Activated CD8-positive, alpha-beta memory T cell treated with anti-CD3 and anti-CD28 coated beads, Interleukin-2, amount 50 U/mL, for 24 hours (primary cell): ENCODE data around the gene ATP6V1C2.

Experiments
- DNase-seq: peaks from one replicate; pipeline ENCODE4 v3.0.0-alpha.2; 2020; ENCODE audit errors: extremely low read depth

The ATP6V1C2 gene, protein sequence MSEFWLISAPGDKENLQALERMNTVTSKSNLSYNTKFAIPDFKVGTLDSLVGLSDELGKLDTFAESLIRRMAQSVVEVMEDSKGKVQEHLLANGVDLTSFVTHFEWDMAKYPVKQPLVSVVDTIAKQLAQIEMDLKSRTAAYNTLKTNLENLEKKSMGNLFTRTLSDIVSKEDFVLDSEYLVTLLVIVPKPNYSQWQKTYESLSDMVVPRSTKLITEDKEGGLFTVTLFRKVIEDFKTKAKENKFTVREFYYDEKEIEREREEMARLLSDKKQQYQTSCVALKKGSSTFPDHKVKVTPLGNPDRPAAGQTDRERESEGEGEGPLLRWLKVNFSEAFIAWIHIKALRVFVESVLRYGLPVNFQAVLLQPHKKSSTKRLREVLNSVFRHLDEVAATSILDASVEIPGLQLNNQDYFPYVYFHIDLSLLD

DNA sequence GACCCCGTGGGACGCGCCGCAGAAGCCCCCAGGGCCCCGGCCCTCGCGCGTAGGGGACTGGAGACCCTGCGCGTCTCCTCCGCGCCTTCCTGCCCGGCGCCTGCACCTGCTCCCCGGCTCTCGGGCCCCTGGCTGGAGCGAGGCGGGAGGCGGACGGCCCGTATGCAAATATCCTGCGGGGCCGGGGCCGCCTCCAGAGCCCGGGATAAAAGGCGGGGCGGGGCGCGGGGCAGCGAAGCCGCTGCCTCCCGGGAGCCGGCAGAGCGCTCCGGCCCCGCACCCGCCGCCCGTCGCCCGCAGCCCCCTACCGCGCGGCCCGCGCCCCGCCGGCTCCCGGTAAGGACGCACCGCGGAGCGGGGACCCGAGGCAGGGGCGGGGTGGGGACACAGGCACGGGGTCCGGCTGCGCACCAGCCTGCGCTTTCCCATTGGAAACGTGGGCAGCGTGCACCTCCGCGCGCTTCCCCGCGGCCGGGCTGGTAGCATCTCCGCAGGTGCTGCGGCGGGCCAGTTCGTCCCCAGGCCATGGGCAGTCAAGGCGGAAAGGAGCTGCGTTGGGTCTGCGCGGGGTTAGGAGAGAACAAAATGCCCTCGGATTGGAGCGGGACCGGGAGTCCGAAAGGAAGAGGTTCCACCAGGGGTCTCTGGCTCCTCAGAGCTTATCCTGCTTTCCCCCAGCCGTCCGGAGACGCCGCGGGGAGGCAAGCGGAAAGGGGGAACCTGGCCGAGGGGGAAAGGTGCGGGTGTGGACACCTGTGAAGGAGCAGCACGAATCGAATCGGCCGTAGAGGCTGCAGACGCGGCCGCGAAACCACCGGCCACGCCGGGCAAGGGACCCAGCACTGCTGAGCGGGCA lies at the start of gene ATP6V1C2:
Gene ATP6V1C2 (plus strand): TSS at position 235 of the 856 bp plus-strand sequence. CDS start 1,220 bp downstream, outside the sequence.
- no peak for DNase-seq

DNA sequence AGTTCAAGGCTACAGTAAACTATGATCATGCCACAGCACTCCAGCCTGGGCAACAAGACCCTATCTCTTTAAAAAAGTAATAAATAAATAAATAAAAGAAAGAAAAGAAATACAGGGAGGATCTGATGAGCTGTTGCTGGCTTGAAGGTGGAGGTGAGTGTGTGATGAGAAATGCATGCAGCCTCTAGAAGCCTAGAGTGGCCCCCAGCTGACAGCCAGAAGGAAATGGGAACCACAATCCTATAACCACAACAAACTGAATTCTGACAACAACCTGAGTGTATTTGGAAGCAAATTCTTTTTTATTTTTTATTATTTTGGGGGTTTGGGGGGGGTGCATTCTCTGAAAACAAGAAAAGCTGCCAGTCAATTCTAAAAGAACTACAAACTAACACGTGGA lies 46.3 kb upstream of the ATP6V1C2 start:
- no peak for DNase-seq

DNA sequence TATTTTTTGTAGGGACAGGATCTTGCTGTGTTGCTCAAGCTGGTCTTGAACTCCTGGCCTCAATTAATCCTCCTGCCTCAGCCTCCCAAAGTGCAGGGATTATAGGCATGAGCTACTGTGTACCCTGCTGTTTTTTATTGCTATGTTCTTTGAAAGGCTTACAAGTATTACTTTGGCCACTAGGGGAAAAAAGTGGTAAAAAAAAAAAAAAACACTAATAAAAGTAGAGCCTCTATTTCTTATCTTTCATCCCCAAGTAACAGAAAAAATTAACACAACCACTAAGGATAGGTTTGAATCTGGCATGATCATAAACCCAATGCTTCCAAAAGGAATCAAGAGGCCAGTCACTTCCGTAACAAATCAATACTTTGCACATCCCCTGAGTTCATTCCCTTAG lies 43.2 kb upstream of the ATP6V1C2 start:
- no peak for DNase-seq

DNA sequence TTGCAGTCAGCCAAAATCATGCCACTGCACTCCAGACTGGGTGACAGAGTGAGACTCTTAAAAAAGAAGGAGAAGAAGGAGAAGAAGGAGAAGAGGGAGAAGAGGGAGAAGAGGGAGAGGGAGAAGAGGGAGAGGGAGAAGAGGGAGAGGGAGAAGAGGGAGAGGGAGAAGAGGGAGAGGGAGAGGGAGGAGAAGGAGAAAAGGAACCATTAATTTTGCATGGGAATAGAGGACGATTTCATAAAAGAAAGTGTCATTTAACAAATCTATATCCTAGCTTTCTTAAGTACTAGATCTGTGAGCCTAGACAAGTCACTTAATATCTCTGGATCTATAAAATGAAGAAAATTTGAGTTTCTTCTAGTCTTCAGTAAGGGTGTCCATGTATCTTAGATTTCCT lies 41.2 kb upstream of the ATP6V1C2 start:
- DNase-seq, result no peak

DNA sequence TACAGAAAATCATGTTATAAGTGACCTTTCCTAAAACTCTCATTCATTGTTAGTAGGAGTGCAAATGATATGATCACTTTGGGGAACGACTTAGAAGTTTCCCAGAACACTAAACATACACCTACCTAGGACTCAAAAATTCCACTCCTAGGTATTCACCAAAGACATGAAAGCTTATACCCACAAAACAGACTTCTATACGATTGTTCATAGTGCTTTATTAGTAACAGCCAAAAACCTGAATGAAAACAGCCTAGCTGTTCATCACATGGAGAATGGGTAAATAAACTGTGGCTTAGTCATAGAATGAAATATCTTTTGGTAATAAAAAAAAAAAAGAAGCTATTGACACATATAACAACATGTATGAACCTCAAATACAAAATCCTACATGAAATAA lies 40.5 kb upstream of the ATP6V1C2 start:
- DNase-seq, result no peak

DNA sequence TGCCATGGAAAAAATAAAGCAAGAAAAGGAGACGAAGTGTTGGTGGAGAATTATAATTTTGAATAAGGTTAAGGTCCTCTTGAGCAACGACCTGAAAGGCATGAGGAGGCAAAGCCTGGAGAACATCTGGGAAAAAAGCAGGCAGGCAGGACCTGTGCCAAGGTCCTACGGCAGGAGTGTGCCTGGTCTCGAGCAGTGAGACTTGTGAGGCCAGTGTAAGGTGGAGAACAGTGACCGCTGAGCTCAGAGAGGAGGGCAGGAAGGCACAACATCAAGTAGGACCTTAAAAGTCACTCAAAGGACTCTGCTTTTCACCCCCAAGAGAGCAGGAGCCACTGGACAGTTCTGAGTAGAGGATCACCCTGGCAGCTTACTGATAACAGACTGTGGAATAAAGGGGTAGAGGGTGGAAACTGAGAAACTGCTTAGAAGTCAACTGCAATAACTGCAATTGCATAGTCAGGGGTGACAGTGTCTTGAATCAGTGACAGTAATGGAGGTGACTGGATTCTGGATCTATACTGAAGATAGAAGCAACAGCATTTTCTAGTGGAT lies 35.2 kb upstream of the ATP6V1C2 start:
- no peak for DNase-seq

DNA sequence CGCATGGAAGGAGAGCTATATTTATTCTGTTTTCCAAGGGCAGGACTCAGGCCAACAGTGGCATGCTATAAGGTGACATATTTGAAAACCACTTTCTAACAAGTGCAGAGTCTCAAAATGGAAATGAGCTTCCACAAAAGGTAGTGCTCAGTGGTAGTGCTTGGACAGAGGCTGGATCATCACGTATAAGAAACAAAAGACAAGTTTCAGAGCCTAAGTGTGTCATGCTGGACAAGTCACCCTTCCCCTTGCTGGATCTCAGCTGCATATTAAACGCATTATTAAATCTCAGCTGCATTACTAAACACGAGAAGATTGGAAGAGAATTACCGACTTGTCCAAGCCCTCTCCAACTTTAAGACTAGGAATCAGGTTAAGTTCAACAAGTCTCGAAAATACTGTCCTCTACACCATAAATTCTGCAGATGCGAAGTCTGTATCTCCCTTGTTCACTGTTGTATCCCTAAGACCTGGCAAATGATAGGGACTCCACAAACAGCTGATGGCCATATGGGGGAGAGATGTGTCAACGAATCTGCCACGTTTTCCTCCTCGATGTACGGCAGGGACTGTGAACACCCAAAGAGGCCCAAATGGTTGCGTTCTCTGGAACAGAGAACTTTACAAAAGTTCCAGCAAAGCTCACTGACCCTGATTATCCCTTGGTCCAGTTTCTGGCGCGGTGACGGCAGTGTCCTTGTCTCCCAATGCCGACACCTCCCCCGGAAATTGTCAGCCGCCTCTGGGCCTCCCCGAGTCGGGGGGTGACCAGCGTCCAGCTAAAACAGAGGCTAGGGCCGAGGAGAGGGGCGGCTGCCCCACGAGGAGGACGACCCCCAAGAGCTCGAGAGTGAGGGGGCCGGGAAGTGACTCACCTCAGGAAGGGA lies 32.3 kb upstream of the ATP6V1C2 start:
- no peak for DNase-seq

DNA sequence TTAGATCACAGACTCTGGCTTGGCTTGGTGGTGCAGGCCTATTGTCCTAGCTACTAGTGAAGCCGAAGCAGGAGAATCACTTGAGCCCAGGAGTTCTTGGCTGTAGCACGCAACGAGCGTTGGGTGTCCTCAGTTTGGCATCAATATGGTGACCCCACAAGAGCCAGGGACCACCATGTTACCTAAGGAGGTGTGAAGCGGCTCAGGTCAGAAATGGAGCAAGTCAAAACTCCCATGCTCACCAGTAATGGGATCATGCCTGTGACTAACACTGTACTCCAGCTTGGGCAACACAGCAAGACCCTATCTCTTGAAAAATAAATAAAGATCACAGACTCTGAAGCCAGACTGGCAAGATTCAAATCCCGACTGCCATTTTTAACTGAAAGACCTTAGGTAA lies 29.9 kb upstream of the ATP6V1C2 start:
- no peak for DNase-seq

DNA sequence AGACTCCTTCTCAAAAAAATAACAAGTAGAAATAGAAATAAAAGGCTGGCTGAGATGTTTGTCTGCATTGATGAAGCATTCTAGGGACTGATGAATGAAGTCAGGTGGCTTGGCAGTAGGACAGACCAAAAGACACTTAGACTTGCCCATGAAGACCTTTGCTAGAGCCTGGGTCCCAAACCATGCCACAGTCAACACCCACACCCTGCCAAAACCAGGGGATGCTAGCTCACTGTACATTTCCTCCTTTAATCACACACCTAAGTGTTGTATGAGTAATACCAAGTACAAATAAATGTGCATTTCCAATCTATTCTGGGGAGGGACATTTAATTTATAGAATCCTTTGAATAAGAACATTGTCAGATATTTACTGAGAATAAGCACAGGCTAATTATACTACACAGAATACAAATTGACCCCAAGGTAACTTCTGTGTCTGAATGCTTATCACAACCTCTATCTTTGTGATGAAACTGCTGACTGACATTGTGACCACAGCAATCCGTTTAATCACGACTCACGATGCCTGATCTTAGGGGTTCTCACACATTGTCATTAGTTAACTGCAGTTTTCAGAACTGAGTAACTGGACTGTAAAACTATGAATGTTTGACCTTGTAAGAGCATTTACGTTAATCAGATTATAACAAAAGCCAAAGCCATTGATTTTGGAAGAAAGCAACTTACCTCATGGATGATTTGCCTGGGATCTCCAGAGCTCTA lies 21.2 kb upstream of the ATP6V1C2 start:
- no peak for DNase-seq

DNA sequence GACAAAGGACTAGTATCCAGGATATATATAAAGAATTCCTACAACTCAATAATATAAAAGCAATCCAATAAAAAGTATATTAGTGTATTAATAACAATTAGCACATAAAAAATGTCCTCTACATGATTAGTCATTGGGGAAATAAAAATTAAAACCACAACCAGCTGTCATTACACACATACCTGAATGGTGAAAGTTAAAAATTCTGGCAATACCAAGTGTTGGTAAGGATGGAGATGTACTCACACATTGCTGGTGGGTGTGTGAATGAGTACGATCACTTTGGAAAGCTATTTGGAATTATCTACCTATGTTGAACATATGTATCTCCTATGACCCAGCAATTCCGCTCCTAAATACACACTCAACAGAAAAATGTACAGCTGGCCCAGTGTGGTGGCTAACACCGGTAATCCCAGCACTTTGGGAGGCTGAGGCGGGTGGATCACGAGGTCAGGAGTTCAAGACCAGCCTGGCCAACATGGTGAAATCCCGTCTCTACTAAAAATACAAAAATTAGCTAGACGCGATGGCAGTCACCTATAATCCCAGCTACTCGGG lies 17.3 kb upstream of the ATP6V1C2 start:
- DNase-seq, result no peak

DNA sequence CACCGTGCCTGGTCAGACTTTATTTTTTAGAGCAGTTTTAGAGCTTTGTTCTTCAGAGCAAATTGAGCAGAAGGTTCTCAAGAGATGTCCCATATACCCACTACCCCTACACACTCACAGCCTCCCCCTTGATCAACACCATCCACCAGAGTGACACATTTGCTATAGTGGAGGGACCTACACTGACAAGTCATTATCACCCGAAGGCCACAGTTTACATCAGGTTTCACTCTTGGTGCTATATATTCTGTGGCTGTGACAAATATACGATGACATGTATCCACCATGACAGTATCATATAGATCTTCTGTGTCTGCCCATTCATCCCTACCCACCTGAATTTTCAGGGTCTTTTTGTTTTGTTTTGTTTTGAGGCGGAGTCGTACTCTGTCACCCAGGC lies 15.4 kb upstream of the ATP6V1C2 start:
- no peak for DNase-seq

DNA sequence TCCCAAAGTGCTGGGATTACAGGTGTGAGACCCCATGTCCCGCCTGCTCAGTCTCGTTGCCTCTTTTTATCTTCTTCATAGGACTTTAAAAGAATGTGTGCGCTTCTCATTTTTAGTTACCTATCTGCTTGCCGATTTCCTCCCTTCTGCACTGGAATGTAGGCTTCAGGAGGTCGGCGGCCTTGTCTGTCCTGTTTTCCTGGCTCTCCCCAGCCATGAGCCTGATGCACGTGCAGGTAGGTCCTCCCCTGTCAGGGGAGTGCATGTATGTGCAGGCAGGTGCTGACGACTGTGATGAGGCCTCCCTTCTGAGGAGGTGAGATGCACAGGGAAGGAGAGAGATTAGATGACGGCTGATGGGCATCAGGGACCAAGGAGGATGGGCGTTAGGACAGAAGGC lies 13.6 kb upstream of the ATP6V1C2 start:
- DNase-seq, result no peak

DNA sequence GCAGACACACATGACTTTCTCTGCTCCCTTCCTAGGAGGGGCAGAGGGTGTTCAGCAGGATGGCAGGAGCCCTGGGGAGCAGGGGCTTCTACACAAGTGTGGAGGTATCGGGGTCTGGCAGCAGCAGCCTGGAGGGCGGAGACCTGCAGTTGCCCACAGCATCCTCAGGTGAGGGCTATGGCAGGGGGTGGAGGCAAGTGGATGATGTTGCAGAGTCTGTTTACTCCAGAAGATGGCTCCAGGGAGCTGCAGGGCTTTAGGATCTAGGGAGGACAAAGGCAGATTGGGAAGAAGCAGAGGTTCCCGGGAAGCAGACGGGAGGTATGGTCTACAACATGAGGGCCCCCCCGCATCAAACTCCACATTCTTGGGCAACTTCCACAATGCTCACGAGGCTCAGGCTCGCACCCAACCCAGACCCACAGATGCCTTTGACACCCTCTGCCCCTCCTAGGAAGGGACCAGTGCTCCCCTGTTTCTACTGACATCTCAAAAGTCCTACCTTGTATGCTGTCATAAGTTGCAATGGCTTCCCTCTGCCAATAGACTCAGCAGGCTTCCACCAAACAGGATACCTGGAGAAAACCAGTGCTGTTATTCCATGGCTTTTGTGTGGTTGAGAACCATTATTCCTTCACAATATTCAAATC lies 12.0 kb upstream of the ATP6V1C2 start:
- DNase-seq, result no peak

DNA sequence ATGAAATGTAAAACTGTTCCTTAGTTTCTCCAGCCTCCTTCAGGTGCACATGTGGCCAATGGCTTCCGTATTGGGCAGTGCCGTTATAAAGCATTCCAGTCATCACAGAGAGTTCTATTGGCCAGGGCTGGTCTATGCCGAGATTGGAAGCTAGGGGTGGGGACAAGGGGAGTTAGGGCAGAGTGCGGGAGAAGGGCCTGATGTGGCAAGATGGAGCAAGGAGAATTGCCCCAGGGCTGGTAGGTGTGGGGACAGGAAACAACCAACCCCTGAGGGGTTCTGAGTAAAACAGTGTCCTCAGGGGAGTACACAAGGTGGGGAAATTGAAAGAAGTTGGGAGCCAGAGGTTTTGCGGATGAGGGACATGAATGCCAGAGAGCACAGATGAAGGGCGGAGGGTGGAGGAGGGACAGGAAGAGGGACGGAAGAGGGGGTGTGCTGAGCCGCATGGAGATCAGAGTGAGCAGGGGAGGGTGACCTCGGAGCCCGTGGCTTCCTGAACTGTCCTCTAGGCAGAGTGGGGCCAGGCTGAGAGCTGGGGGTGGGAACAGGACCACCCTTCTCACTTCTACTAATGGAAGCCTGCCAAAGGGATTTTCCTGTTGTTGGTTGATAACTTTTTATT lies 9.1 kb upstream of the ATP6V1C2 start:
- no peak for DNase-seq

DNA sequence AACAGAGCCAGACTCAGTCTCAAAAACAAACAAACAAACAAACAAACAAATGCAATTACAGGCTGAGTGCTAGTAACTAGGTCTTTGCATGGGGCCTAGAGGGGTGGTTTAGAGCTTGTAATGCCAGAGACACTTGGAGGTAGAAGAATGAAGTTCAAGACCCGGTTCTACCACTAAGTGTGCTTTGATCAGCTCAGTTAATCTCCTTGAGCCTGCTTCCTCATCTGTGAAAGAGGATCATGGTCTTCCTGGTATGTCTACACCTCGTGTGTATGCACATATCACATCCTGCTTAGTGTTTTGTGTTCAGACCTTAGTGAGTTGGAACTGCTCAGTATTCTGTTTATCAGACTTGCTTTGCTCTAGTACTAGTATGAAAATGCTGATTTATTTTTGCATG lies 4.8 kb upstream of the ATP6V1C2 start:
- DNase-seq, result no peak

DNA sequence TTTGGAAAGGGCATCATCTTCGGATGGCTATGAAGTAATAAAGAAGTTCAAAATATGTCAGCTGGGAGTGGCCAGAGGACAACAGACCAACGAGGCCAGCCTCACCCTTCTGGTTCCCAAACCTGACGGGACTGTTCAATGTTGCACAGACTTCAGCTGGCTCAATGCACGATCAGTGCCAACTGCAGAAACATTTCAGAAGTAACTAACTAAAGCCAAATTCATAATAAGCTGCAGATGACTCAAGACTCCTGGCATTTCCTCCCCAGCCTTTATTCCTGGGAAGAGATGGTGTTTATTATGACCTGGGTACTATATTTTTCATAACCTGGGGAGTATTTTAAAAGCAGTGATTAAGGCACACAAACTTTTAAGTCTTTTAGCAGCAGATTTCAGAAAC lies 3.8 kb upstream of the ATP6V1C2 start:
- DNase-seq, result no peak

DNA sequence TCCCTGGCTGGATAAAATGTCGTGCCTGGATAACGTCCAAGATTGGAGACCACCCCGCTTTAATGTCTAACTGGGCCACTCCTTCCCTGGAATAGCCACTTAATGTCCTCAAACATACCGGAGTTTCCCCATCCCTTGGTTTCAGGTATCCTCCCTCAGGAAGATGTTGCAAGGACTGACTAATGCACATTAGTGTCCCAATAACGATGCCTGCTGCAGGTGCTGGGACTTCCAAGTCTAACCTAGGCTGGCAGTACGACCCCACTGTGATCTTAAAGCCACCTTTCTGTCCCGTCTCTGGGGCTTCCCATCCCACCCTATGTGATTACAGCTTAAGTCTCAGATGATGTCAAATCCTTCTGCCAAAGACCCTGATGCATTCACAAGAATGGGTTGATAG lies 1.1 kb upstream of the ATP6V1C2 start:
- no peak for DNase-seq

DNA sequence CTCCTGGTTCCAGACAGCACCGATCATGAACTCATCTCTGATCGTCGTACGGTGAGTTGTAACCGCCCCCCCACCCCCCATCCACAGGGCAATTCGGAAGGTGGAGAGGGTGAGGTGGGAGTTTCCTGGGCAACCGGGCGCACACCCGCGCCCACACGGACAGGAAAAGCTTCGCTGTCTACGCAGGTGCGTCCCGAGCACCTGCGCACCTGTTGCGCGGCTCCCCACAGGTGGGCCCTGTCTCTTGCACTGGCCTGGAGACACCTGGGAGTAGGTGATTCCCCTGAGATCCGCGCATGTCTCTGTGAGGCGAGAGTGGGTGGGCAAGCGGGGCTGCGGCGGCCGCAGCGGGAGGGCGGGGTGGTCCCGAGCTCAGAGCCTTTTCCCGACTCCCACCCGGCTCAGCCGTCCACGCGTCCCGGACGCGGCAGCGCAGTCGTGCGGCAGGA lies 459 bp upstream of the ATP6V1C2 start:
- no peak for DNase-seq

DNA sequence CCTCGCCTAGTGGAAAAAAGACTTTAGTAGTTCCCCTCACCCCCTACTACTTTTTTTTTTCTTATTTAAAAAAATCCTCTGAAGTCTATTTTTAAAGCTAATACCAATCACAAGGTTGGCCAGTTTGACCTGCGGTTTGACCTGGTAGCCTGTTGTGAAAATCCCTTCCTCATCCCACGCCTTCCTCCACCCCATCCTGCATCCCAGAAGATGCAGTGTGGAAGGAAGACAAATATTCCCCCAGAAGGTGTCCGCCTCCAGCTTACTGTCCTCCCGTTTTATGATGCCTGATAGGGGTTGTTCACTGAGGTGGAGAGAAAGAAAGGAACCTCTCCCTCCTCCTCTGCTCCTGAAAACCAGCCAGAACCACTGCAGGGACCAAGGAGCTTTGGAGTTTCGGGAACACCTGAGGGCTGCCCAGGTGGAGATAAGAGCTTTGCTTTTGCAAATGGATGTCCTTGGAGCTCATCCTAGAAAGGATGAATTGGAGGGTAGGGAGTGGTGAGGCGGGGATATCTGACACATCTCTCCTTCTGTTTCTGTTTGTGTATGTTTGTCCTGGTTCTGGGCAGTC lies 909 bp downstream of the ATP6V1C2 start:
- DNase-seq, result no peak
